Natural killer cell (primary cell): ENCODE data around the gene RNU6-1. TPM values are rescaled to one million over a fixed set of nuclear protein-coding genes. Genes with fewer than 3 reads are reported as not detected.

Experiments used
- ATAC-seq, 3 donors: fragments of 150-1000 bp in 2 of 3; fragments of 200-7000 bp in 1 of 3; cut with Tn5 transposase; 1 replicate in 1 of 3; 2 replicates in 2 of 3; pipeline ENCODE4 v1.10.0; 2021; ENCODE audit warnings: mild to moderate bottlenecking in 2 of 3, moderate library complexity in 2 of 3
- DNase-seq, 2 donors: peaks; one replicate each; pipeline versions ENCODE4 v3.0.0 to v3.0.0-alpha.2; 2013 to 2021; ENCODE audit warnings: mixed read lengths in 1 of 2
- H3K27ac ChIP-seq: one replicate; pipeline ENCODE4 v1.5.1; 2013; ENCODE audit warnings: mild to moderate bottlenecking, low read length
- H3K27me3 ChIP-seq: one replicate; pipeline ENCODE4 v1.6.1; 2013; ENCODE audit warnings: low read length; ENCODE audit not compliant: control insufficient read depth, insufficient read depth
- H3K36me3 ChIP-seq: one replicate; pipeline ENCODE4 v1.6.1; 2013; ENCODE audit warnings: low read length; ENCODE audit not compliant: control insufficient read depth, insufficient read depth
- H3K4me1 ChIP-seq: one replicate; pipeline ENCODE4 v1.6.1; 2013; ENCODE audit warnings: low read length; ENCODE audit not compliant: control insufficient read depth, insufficient read depth
- H3K4me3 ChIP-seq: one replicate; pipeline ENCODE4 v1.5.1; 2013; ENCODE audit warnings: low read length
- H3K9me3 ChIP-seq: one replicate; pipeline ENCODE4 v1.6.1; 2013; ENCODE audit warnings: low read length; ENCODE audit not compliant: control insufficient read depth, insufficient read depth
- H3K27ac Mint-ChIP-seq, 2 donors: one replicate each; pipeline ENCODE4 v1.8.0; 2022; ENCODE audit warnings: mild to moderate bottlenecking in 2 of 2, mixed read lengths in 2 of 2, moderate library complexity in 1 of 2
- H3K27me3 Mint-ChIP-seq, 2 donors: one replicate each; pipeline ENCODE4 v1.8.0; 2022; ENCODE audit warnings: low read depth in 2 of 2, mixed read lengths in 2 of 2
- H3K36me3 Mint-ChIP-seq: one replicate; pipeline ENCODE4 v1.8.0; 2022; ENCODE audit warnings: mixed read lengths
- H3K4me1 Mint-ChIP-seq, 2 donors: one replicate each; pipeline ENCODE4 v1.8.0; 2022; ENCODE audit warnings: mixed read lengths in 2 of 2
- H3K4me3 Mint-ChIP-seq: one replicate; pipeline ENCODE4 v1.8.0; 2022; ENCODE audit warnings: mild to moderate bottlenecking, moderate library complexity, mixed read lengths
- H3K9me3 Mint-ChIP-seq, 2 donors: one replicate each; pipeline ENCODE4 v1.8.0; 2022; ENCODE audit warnings: mixed read lengths in 2 of 2
- WGBS: methylation state at CpG from one replicate; pipeline ENCODE4 v1.1.7; 2013; ENCODE audit warnings: missing lambda C conversion rate; ENCODE audit not compliant: insufficient coverage; 5-methylcytosine and 5-hydroxymethylcytosine counted together
- intact Hi-C: fragments of 100-400 bp; cut with micrococcal nuclease; formaldehyde crosslinking; loops from one replicate; pipeline ENCODE4 v1.14.2; 2022
- total RNA-seq, 4 donors: library from RNA; stranded (reverse); fragments of 120-200 nt in 1 of 4; gene quantifications; one replicate each; pipeline versions ENCODE4 v1.2.3 to v1.2.4, GENCODE V29; 2013 to 2022
- TF ChIP-seq, protein P1 (sequence below): fragments of 200-600 bp; IDR thresholded peaks from one replicate; pipeline ENCODE4 v1.8.0; 2022; ENCODE audit warnings: antibody characterized with exemption

The RNU6-1 gene
- total RNA-seq, 3 donors from 2014 or later (not counting 1 experiment from before 2014, with no cell fraction given), result not detected

DNA sequence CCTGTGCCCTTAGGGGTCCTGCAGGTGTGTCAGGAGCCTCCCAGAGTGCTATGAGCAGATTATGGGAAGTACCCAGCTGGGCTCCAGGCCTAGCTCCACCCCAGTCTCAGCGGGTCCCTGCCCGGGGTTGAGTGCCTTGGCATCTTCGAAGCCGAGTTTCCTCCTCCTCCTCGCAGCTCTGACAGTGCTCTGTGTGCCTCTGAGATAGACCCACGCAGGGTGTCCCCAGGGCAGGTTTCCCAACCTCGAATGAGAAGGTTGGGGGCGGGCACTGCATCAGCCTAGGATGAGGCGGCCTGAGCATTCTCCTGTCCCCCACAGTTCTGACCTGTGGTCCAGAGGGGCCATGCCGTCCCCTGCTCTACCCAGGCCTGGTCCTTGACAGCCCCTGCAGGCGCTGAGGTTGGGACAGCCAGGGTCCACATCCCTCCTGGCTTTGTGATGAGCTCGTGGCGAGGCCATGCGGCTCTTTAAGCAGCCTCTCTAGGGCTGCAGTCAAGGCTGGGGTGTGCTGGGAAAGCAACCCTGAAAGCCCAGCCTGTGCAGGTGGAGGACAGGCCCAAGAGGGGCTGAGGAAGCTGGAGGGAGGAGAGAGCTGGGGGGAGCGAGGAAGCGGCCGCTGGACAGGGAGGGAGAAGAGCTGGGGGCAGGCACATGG is 34.7 kb downstream of the RNU6-1 start:
- Mint-ChIP-seq H3K4me3 (no peak overlapping the region), H3K36me3 (no peaks in the 10 kb centered on the region), H3K9me3 (no peaks in the 10 kb centered on the region), H3K4me1 (peaks cover 0 to 5% of the 10 kb centered on the region in 2 donors), H3K27ac (no peak overlapping the region), H3K27me3 (no peaks in the 10 kb centered on the region)
- intact Hi-C loops, result no loop called here
- DNase-seq (no peak), ATAC-seq (no peak)
- no peaks in the 10 kb centered on the region for H3K36me3 ChIP-seq
- no peak overlapping the region for H3K4me3 ChIP-seq
- no peak overlapping the region for H3K27ac ChIP-seq
- no peaks in the 10 kb centered on the region for H3K4me1 ChIP-seq
- TF ChIP-seq, protein P1, sequence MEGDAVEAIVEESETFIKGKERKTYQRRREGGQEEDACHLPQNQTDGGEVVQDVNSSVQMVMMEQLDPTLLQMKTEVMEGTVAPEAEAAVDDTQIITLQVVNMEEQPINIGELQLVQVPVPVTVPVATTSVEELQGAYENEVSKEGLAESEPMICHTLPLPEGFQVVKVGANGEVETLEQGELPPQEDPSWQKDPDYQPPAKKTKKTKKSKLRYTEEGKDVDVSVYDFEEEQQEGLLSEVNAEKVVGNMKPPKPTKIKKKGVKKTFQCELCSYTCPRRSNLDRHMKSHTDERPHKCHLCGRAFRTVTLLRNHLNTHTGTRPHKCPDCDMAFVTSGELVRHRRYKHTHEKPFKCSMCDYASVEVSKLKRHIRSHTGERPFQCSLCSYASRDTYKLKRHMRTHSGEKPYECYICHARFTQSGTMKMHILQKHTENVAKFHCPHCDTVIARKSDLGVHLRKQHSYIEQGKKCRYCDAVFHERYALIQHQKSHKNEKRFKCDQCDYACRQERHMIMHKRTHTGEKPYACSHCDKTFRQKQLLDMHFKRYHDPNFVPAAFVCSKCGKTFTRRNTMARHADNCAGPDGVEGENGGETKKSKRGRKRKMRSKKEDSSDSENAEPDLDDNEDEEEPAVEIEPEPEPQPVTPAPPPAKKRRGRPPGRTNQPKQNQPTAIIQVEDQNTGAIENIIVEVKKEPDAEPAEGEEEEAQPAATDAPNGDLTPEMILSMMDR, result no peak
- no peaks in the 10 kb centered on the region for H3K9me3 ChIP-seq
- no peaks in the 10 kb centered on the region for H3K27me3 ChIP-seq
- 91% methylated on average over 17 of the region's 17 CpGs for WGBS

DNA sequence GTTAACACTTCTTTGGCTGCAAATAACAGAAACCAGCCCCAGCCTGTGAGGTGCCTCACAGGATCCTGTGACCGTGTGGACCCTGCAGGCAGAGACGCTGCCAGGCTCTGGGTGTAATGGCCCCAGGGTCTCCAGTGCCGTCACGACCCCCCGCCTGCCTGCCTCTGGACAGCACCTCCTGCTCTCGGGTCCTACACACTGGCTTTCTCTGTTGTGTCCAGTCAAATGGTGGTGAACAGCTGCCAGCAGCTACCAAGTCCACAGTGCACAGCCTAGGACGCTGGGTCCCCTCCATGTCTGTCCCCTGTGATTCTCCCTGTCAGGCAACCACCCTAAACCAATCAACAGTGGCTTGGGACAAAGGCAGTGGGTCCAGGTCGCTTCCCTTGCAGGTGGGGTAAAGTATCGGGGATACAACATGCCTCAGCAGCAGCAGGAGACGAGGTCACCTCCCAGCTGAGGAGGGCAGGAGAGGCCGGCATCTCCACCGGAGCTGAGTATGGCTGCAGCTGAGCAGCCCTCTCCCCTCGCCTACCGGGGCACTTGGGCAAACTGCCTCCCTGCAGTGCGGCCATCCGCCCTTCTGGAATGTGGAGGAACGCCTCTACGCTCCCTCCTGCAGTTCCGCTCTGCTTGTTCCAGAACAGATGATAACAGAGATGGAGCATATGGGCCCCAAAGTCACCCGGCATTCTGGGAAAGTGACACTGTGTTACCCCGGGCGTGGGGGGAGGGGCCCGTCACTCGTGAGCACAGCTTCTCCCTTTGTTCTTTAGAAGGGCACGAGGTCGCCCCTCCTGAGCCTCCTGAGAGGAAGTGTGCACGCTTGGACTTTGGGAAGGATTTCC is 35.6 kb downstream of the RNU6-1 start:
- TF ChIP-seq, protein P1, result no peak
- Histone ChIP-seq H3K4me1 (no peaks in the 10 kb centered on the region), H3K27ac (no peak overlapping the region), H3K4me3 (no peak overlapping the region), H3K27me3 (no peaks in the 10 kb centered on the region), H3K9me3 (no peaks in the 10 kb centered on the region), H3K36me3 (no peaks in the 10 kb centered on the region)
- Mint-ChIP-seq H3K9me3 (no peaks in the 10 kb centered on the region), H3K4me3 (no peak overlapping the region), H3K27me3 (no peaks in the 10 kb centered on the region), H3K4me1 (peaks cover 0 to 5% of the 10 kb centered on the region in 2 donors), H3K36me3 (no peaks in the 10 kb centered on the region), H3K27ac (no peak overlapping the region)
- no peak for DNase-seq
- intact Hi-C loops, result no loop called here
- WGBS, result 92% methylated on average over 27 of the region's 27 CpGs
- no peak for ATAC-seq

DNA sequence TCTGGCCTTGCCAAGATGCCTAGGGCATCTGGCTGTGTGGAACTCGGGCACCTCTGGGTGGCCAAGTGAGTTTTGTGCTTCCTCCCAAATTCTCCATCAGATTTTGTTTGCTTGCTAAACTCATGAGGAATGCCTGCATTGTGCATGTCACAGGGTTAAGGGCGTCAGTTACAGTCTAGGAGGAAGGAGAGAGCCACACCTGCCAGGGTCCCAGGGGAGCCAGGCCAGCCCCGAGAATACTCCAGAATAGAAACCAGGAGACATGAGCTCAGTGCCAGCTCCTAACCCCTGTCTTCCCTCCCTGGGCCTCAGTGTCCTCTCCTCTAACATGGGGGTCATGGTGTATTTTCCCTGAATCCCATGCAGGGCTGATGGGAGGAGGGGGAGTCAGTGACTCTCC is 36.5 kb downstream of the RNU6-1 start:
- TF ChIP-seq, protein P1, result no peak
- peaks cover 0 to 5% of the 10 kb centered on the region in 2 donors for H3K4me1 Mint-ChIP-seq
- H3K27ac Mint-ChIP-seq, result no peak overlapping the region
- no peaks in the 10 kb centered on the region for H3K9me3 ChIP-seq
- intact Hi-C loops, result no loop called here
- ATAC-seq (no peak), DNase-seq (no peak)
- H3K27ac ChIP-seq, result no peak overlapping the region
- WGBS, result 85% methylated on average over 3 of the region's 3 CpGs
- no peak overlapping the region for H3K4me3 Mint-ChIP-seq
- no peaks in the 10 kb centered on the region for H3K9me3 Mint-ChIP-seq
- no peaks in the 10 kb centered on the region for H3K4me1 ChIP-seq
- H3K27me3 Mint-ChIP-seq, result no peaks in the 10 kb centered on the region
- H3K27me3 ChIP-seq, result no peaks in the 10 kb centered on the region
- no peaks in the 10 kb centered on the region for H3K36me3 ChIP-seq
- H3K36me3 Mint-ChIP-seq, result no peaks in the 10 kb centered on the region
- no peak overlapping the region for H3K4me3 ChIP-seq
